Measurements from ENCODE around the gene SON. TPM values are rescaled to one million over a fixed set of nuclear protein-coding genes. Genes with fewer than 3 reads are reported as not detected.
A peak's percentile ranks its signal among the peaks of the same experiment; 100 is the strongest.
"Not testable (repeated sequence)": the region's sequence is repeated elsewhere in the genome, so short reads cannot be mapped to it uniquely, and the experiment has no call there.

Gene SON
- total and polyA plus RNA-seq, 9 donors = 138 to 238 (median 198) TPM

- Histone ChIP-seq H3K4me3 (ENCODE audit: low read length) (no peak overlapping the region), H3K9me3 (replicated peaks; ENCODE audit: control insufficient read depth, low read depth, low read length) (no peaks in the 10 kb centered on the region), H3K36me3 (ENCODE audit: control insufficient read depth, insufficient read depth, low read length) (peaks cover 20% of the 10 kb centered on the region), H3K4me1 (ENCODE audit: control insufficient read depth, insufficient read depth, low read length) (no peaks in the 10 kb centered on the region), H3K27me3 (ENCODE audit: control insufficient read depth, insufficient read depth, low read length) (no peaks in the 10 kb centered on the region), H3K27ac (ENCODE audit: low read length) (no peak overlapping the region)
- DNase-seq = no peak
- no CpG with 5 or more reads among the region's 2 CpGs for WGBS (ENCODE audit: insufficient coverage)
Observed at GRCh38 chr21:33568448-33568847, 25.6 kb downstream of the SON start.

- Histone ChIP-seq H3K9me3 (replicated peaks; ENCODE audit: control insufficient read depth, low read depth, low read length) (no peaks in the 10 kb centered on the region), H3K27ac (ENCODE audit: low read length) (no peak overlapping the region), H3K4me1 (ENCODE audit: control insufficient read depth, insufficient read depth, low read length) (no peaks in the 10 kb centered on the region), H3K27me3 (ENCODE audit: control insufficient read depth, insufficient read depth, low read length) (no peaks in the 10 kb centered on the region), H3K4me3 (ENCODE audit: low read length) (no peak overlapping the region), H3K36me3 (ENCODE audit: control insufficient read depth, insufficient read depth, low read length) (peaks cover 28% of the 10 kb centered on the region)
- 96% methylated on average over 4 of the region's 5 CpGs for WGBS (ENCODE audit: insufficient coverage)
- DNase-seq = no peak
Observed at GRCh38 chr21:33569991-33570390, 27.2 kb downstream of the SON start.

- Histone ChIP-seq H3K9me3 (replicated peaks; ENCODE audit: control insufficient read depth, low read depth, low read length) (no peaks in the 10 kb centered on the region), H3K27ac (ENCODE audit: low read length) (no peak overlapping the region), H3K4me1 (ENCODE audit: control insufficient read depth, insufficient read depth, low read length) (no peaks in the 10 kb centered on the region), H3K36me3 (ENCODE audit: control insufficient read depth, insufficient read depth, low read length) (peaks cover 40% of the 10 kb centered on the region), H3K4me3 (ENCODE audit: low read length) (no peak overlapping the region), H3K27me3 (ENCODE audit: control insufficient read depth, insufficient read depth, low read length) (no peaks in the 10 kb centered on the region)
- WGBS (ENCODE audit: insufficient coverage) = no CpG with 5 or more reads among the region's 3 CpGs
- DNase-seq = no peak
Observed at GRCh38 chr21:33572350-33572749, 29.5 kb downstream of the SON start.

GRCh38 chr21:33576741-33577141 lies 33.9 kb downstream of the SON start:
- H3K27ac ChIP-seq (ENCODE audit: low read length); H3K27me3 ChIP-seq (ENCODE audit: control insufficient read depth, insufficient read depth, low read length); DNase-seq; H3K4me3 ChIP-seq (ENCODE audit: low read length); H3K9me3 ChIP-seq (replicated peaks; ENCODE audit: control insufficient read depth, low read depth, low read length); H3K4me1 ChIP-seq (ENCODE audit: control insufficient read depth, insufficient read depth, low read length): not testable (repeated sequence)
- WGBS (ENCODE audit: insufficient coverage) = no CpG with 5 or more reads among the region's 2 CpGs
- peaks cover 35% of the 10 kb centered on the region for H3K36me3 ChIP-seq (ENCODE audit: control insufficient read depth, insufficient read depth, low read length)

- no peak for DNase-seq
- Histone ChIP-seq H3K36me3 (ENCODE audit: control insufficient read depth, insufficient read depth, low read length) (peaks cover 34% of the 10 kb centered on the region), H3K4me3 (ENCODE audit: low read length) (no peak overlapping the region), H3K4me1 (ENCODE audit: control insufficient read depth, insufficient read depth, low read length) (no peaks in the 10 kb centered on the region), H3K9me3 (replicated peaks; ENCODE audit: control insufficient read depth, low read depth, low read length) (no peaks in the 10 kb centered on the region), H3K27ac (ENCODE audit: low read length) (no peak overlapping the region), H3K27me3 (ENCODE audit: control insufficient read depth, insufficient read depth, low read length) (no peaks in the 10 kb centered on the region)
- no CpG with 5 or more reads among the region's 2 CpGs for WGBS (ENCODE audit: insufficient coverage)
Observed at GRCh38 chr21:33578214-33578613, 35.4 kb downstream of the SON start.

GRCh38 chr21:33578959-33579542 lies 36.2 kb downstream of the SON start:
- H3K9me3 ChIP-seq (replicated peaks; ENCODE audit: control insufficient read depth, low read depth, low read length) = no peaks in the 10 kb centered on the region

GRCh38 chr21:33584455-33584854 lies 41.6 kb downstream of the SON start:
- H3K36me3 ChIP-seq (ENCODE audit: control insufficient read depth, insufficient read depth, low read length) = peaks cover 14% of the 10 kb centered on the region
- no peak overlapping the region for H3K27ac ChIP-seq (ENCODE audit: low read length)
- no peak overlapping the region for H3K4me3 ChIP-seq (ENCODE audit: low read length)
- no peaks in the 10 kb centered on the region for H3K9me3 ChIP-seq (replicated peaks; ENCODE audit: control insufficient read depth, low read depth, low read length)
- no CpG with 5 or more reads among the region's 3 CpGs for WGBS (ENCODE audit: insufficient coverage)
- no peaks in the 10 kb centered on the region for H3K27me3 ChIP-seq (ENCODE audit: control insufficient read depth, insufficient read depth, low read length)
- no peak for DNase-seq
- peaks cover 5% of the 10 kb centered on the region for H3K4me1 ChIP-seq (ENCODE audit: control insufficient read depth, insufficient read depth, low read length)

More at GRCh38 chr21:33578959-33579542, 36.2 kb downstream of the SON start:
- no CpG with 5 or more reads among the region's 7 CpGs for WGBS (ENCODE audit: insufficient coverage)
- H3K4me3 ChIP-seq (ENCODE audit: low read length) = no peak overlapping the region
- DNase-seq = no peak
- no peak overlapping the region for H3K27ac ChIP-seq (ENCODE audit: low read length)
- H3K4me1 ChIP-seq (ENCODE audit: control insufficient read depth, insufficient read depth, low read length) = no peaks in the 10 kb centered on the region
- H3K36me3 ChIP-seq (ENCODE audit: control insufficient read depth, insufficient read depth, low read length) = peaks cover 31% of the 10 kb centered on the region
- H3K27me3 ChIP-seq (ENCODE audit: control insufficient read depth, insufficient read depth, low read length) = no peaks in the 10 kb centered on the region

- no peak for DNase-seq
- no peak overlapping the region for H3K27ac ChIP-seq (ENCODE audit: low read length)
- no CpG with 5 or more reads among the region's 6 CpGs for WGBS (ENCODE audit: insufficient coverage)
- no peak overlapping the region for H3K4me3 ChIP-seq (ENCODE audit: low read length)
- peaks cover 4% of the 10 kb centered on the region for H3K36me3 ChIP-seq (ENCODE audit: control insufficient read depth, insufficient read depth, low read length)
- no peaks in the 10 kb centered on the region for H3K9me3 ChIP-seq (replicated peaks; ENCODE audit: control insufficient read depth, low read depth, low read length)
- peaks cover 5% of the 10 kb centered on the region for H3K4me1 ChIP-seq (ENCODE audit: control insufficient read depth, insufficient read depth, low read length)
- no peaks in the 10 kb centered on the region for H3K27me3 ChIP-seq (ENCODE audit: control insufficient read depth, insufficient read depth, low read length)
Observed at GRCh38 chr21:33586927-33587326, 44.1 kb downstream of the SON start.

GRCh38 chr21:33587792-33588484 lies 45.1 kb downstream of the SON start:
- Histone ChIP-seq H3K4me1 (ENCODE audit: control insufficient read depth, insufficient read depth, low read length) (peaks cover 5% of the 10 kb centered on the region), H3K36me3 (ENCODE audit: control insufficient read depth, insufficient read depth, low read length) (peaks cover 3% of the 10 kb centered on the region), H3K27ac (ENCODE audit: low read length) (peak overlapping the region; percentile 69), H3K27me3 (ENCODE audit: control insufficient read depth, insufficient read depth, low read length) (no peaks in the 10 kb centered on the region), H3K9me3 (replicated peaks; ENCODE audit: control insufficient read depth, low read depth, low read length) (no peaks in the 10 kb centered on the region), H3K4me3 (ENCODE audit: low read length) (peak overlapping the region; percentile 90)
- DNase-seq = peak; percentile 73
- WGBS (ENCODE audit: insufficient coverage) = under 1% methylated on average over 38 of the region's 57 CpGs

- Histone ChIP-seq H3K36me3 (ENCODE audit: control insufficient read depth, insufficient read depth, low read length) (peaks cover 3% of the 10 kb centered on the region), H3K27ac (ENCODE audit: low read length) (peak within 1 kb of the TSS; percentile 95), H3K4me3 (ENCODE audit: low read length) (peak within 1 kb of the TSS; percentile 90), H3K4me1 (ENCODE audit: control insufficient read depth, insufficient read depth, low read length) (peaks cover 5% of the 10 kb centered on the region), H3K27me3 (ENCODE audit: control insufficient read depth, insufficient read depth, low read length) (no peaks in the 10 kb centered on the region), H3K9me3 (replicated peaks; ENCODE audit: control insufficient read depth, low read depth, low read length) (no peaks in the 10 kb centered on the region)
- peak; percentile 92 for DNase-seq
- WGBS (ENCODE audit: insufficient coverage) = under 1% methylated on average over 72 of the region's 78 CpGs
Observed at GRCh38 chr21:33588485-33589335, 45.9 kb downstream of the SON start, which contains the start of gene DONSON. Gene DONSON, minus strand, starts transcription at chr21:33588684. Its CDS starts 43 bp downstream, at chr21:33588641.
